Activated naive CD8-positive, alpha-beta T cell treated with anti-CD3 and anti-CD28 coated beads for 36 hours (primary cell): Measurements from ENCODE around the gene ATXN3L. TPM values are rescaled to one million over a fixed set of nuclear protein-coding genes. Genes with fewer than 3 reads are reported as not detected.

Experiments
- DNase-seq: peaks from one replicate; pipeline ENCODE4 v3.0.0; 2021
- H3K27ac Mint-ChIP-seq: one replicate; pipeline ENCODE4 v1.8.0; 2022; ENCODE audit warnings: mild to moderate bottlenecking, moderate library complexity, mixed read lengths
- H3K27me3 Mint-ChIP-seq: one replicate; pipeline ENCODE4 v1.8.0; 2022; ENCODE audit warnings: mild to moderate bottlenecking, mixed read lengths
- H3K36me3 Mint-ChIP-seq: one replicate; pipeline ENCODE4 v1.8.0; 2021; ENCODE audit warnings: mild to moderate bottlenecking, mixed read lengths
- H3K4me1 Mint-ChIP-seq: one replicate; pipeline ENCODE4 v1.8.0; 2021; ENCODE audit warnings: mixed read lengths
- H3K4me3 Mint-ChIP-seq: one replicate; pipeline ENCODE4 v1.8.0; 2022; ENCODE audit warnings: mild to moderate bottlenecking, moderate library complexity, mixed read lengths
- H3K9me3 Mint-ChIP-seq: one replicate; pipeline ENCODE4 v1.8.0; 2022; ENCODE audit warnings: mixed read lengths
- total RNA-seq, 2 experiments: library from RNA; stranded (reverse); gene quantifications; one replicate each; pipeline ENCODE4 v1.2.3, GENCODE V29; 2021

The ATXN3L gene
- not detected for total RNA-seq

GRCh38 chrX:13319953-13320352 lies at the start of gene ATXN3L:
Gene ATXN3L (minus strand): TSS chrX:13320053. CDS start chrX:13319934, 119 bp downstream.
- Mint-ChIP-seq H3K4me1 (no peaks in the 10 kb centered on the region), H3K4me3 (no peak within 1 kb of the TSS), H3K36me3 (no peaks in the 10 kb centered on the region), H3K9me3 (no peaks in the 10 kb centered on the region), H3K27ac (no peak within 1 kb of the TSS), H3K27me3 (no peaks in the 10 kb centered on the region)
- DNase-seq, result no peak

- H3K36me3 Mint-ChIP-seq, result no peaks in the 10 kb centered on the region
- DNase-seq, result no peak
- no peak overlapping the region for H3K4me3 Mint-ChIP-seq
- H3K9me3 Mint-ChIP-seq, result no peaks in the 10 kb centered on the region
- H3K4me1 Mint-ChIP-seq, result peaks cover 5% of the 10 kb centered on the region
- no peak overlapping the region for H3K27ac Mint-ChIP-seq
- no peaks in the 10 kb centered on the region for H3K27me3 Mint-ChIP-seq
Observed at GRCh38 chrX:13369256-13370030, 49.6 kb upstream of the ATXN3L start.

- Mint-ChIP-seq H3K9me3 (no peaks in the 10 kb centered on the region), H3K4me1 (peaks cover 4% of the 10 kb centered on the region), H3K36me3 (no peaks in the 10 kb centered on the region), H3K27ac (no peak overlapping the region), H3K27me3 (no peaks in the 10 kb centered on the region), H3K4me3 (no peak overlapping the region)
- no peak for DNase-seq
Observed at GRCh38 chrX:13367950-13368349, 48.1 kb upstream of the ATXN3L start.

GRCh38 chrX:13366698-13367097 lies 46.8 kb upstream of the ATXN3L start:
- H3K4me1 Mint-ChIP-seq, result peaks cover 4% of the 10 kb centered on the region
- no peak overlapping the region for H3K27ac Mint-ChIP-seq
- no peaks in the 10 kb centered on the region for H3K9me3 Mint-ChIP-seq
- no peaks in the 10 kb centered on the region for H3K36me3 Mint-ChIP-seq
- no peak for DNase-seq
- no peaks in the 10 kb centered on the region for H3K27me3 Mint-ChIP-seq
- no peak overlapping the region for H3K4me3 Mint-ChIP-seq

- no peak overlapping the region for H3K27ac Mint-ChIP-seq
- DNase-seq, result no peak
- H3K27me3 Mint-ChIP-seq, result no peaks in the 10 kb centered on the region
- no peaks in the 10 kb centered on the region for H3K9me3 Mint-ChIP-seq
- peaks cover 4% of the 10 kb centered on the region for H3K4me1 Mint-ChIP-seq
- H3K4me3 Mint-ChIP-seq, result no peak overlapping the region
- no peaks in the 10 kb centered on the region for H3K36me3 Mint-ChIP-seq
Observed at GRCh38 chrX:13365161-13365560, 45.3 kb upstream of the ATXN3L start.

- Mint-ChIP-seq H3K4me3 (no peak overlapping the region), H3K4me1 (peaks cover 4% of the 10 kb centered on the region)
Observed at GRCh38 chrX:13364230-13364857, 44.5 kb upstream of the ATXN3L start.

DNA sequence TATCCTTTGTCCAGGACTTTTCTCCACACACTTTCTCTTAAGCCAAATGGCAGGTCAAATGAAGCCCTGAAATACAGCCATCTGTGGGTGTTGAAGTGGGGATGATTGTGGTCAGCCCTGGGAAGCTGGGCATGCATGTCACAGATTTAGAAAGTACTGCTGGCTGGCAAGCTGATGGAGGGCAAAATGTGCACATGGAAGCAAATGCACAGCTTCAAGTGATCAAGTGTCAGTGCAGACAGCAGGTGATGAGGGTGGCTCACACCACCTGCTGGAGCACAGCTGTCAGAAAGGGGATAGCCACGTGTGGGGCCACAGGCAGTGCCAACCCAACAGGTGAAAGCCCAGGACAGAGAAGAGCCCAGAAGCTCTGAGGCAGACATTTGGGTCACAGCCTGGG lies 40.3 kb upstream of the ATXN3L start:
- DNase-seq, result no peak
- no peaks in the 10 kb centered on the region for H3K36me3 Mint-ChIP-seq
- H3K27me3 Mint-ChIP-seq, result no peaks in the 10 kb centered on the region
- no peaks in the 10 kb centered on the region for H3K9me3 Mint-ChIP-seq
- H3K27ac Mint-ChIP-seq, result no peak overlapping the region
- no peaks in the 10 kb centered on the region for H3K4me1 Mint-ChIP-seq
- no peak overlapping the region for H3K4me3 Mint-ChIP-seq

More at GRCh38 chrX:13364230-13364857, 44.5 kb upstream of the ATXN3L start:
- Mint-ChIP-seq H3K36me3 (no peaks in the 10 kb centered on the region), H3K27ac (no peak overlapping the region), H3K9me3 (no peaks in the 10 kb centered on the region), H3K27me3 (no peaks in the 10 kb centered on the region)
- no peak for DNase-seq

DNA sequence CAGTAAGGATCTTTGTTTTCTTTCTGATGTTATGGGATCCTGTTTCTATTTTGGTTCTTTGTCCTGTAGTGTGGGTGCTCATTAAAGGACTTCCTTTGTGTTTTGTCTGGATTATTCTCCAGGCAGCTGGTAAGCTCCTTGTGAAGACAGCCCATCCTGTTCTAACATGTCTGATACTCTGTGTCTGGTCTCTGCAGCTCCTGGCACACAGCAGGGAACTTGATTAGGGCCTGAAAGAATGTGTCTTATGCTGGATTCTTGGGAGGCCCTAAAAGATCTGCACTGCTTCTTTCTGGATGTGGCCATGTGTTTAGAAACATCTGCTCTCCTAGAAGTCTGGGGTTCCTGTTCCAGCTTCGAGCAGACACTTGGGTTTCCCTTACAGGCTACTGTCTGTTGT lies 38.1 kb upstream of the ATXN3L start:
- no peak overlapping the region for H3K4me3 Mint-ChIP-seq
- no peaks in the 10 kb centered on the region for H3K36me3 Mint-ChIP-seq
- no peak overlapping the region for H3K27ac Mint-ChIP-seq
- H3K27me3 Mint-ChIP-seq, result no peaks in the 10 kb centered on the region
- no peaks in the 10 kb centered on the region for H3K4me1 Mint-ChIP-seq
- DNase-seq, result no peak
- no peaks in the 10 kb centered on the region for H3K9me3 Mint-ChIP-seq

- no peaks in the 10 kb centered on the region for H3K9me3 Mint-ChIP-seq
- H3K4me1 Mint-ChIP-seq, result no peaks in the 10 kb centered on the region
- H3K27ac Mint-ChIP-seq, result no peak overlapping the region
- H3K4me3 Mint-ChIP-seq, result no peak overlapping the region
- no peaks in the 10 kb centered on the region for H3K36me3 Mint-ChIP-seq
- no peaks in the 10 kb centered on the region for H3K27me3 Mint-ChIP-seq
- DNase-seq, result no peak
Observed at GRCh38 chrX:13346646-13347045, 26.8 kb upstream of the ATXN3L start.

DNA sequence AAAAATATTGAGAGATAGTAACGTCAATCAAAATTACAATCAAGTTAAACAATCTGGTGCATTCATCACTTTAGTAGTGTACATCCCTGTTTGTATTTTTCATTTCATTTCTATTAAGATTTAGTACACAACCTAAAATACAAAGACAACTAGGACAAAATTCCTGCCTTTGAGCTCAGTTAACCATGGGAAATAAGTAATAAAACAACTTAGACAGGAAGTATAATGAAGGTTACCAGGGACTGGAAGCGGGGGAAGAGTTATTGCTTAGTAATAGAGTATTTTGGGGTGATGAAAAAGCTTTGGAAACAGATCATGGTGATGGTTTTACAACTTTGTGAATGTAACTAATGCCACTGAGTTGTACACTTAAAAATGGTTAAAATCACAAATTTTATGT lies 25.6 kb upstream of the ATXN3L start:
- DNase-seq, result no peak
- Mint-ChIP-seq H3K27me3 (no peaks in the 10 kb centered on the region), H3K9me3 (no peaks in the 10 kb centered on the region), H3K27ac (no peak overlapping the region), H3K4me1 (no peaks in the 10 kb centered on the region), H3K4me3 (no peak overlapping the region), H3K36me3 (no peaks in the 10 kb centered on the region)

- Mint-ChIP-seq H3K27me3 (no peaks in the 10 kb centered on the region), H3K27ac (no peak overlapping the region), H3K9me3 (no peaks in the 10 kb centered on the region), H3K4me3 (no peak overlapping the region), H3K4me1 (no peaks in the 10 kb centered on the region), H3K36me3 (no peaks in the 10 kb centered on the region)
- DNase-seq, result no peak
Observed at GRCh38 chrX:13345037-13345436, 25.2 kb upstream of the ATXN3L start.

DNA sequence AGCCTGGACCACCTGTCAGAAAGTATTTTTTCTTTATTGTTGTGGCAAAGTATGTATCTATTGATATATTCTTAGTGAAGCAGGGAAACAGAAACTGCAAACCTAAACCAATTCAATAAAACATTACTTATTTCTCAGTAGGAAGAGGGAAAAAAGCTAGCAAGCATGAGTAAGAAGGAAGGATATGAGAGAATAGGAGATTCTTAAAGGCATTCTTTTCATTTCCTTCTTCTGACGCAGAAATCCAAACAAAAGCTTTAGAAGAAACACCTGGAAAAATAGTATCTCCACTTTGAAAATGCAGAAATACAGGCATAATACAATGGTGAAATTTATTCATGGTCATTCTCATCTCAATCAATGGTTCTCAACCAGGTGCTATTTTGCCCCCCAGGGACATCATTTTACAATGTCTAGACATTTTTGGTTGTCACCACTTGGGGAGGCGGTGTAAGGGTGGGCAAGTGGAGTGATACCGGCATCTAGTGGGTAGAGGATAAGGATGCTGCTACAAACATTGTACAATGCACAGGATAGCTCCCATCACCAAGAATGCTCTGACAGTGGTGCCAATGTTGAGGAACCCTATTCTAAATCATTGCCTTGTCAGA lies 21.7 kb upstream of the ATXN3L start:
- Mint-ChIP-seq H3K9me3 (no peaks in the 10 kb centered on the region), H3K4me3 (no peak overlapping the region), H3K4me1 (no peaks in the 10 kb centered on the region), H3K36me3 (no peaks in the 10 kb centered on the region), H3K27ac (no peak overlapping the region), H3K27me3 (no peaks in the 10 kb centered on the region)
- DNase-seq, result no peak

GRCh38 chrX:13340182-13340791 lies 20.4 kb upstream of the ATXN3L start:
- Mint-ChIP-seq H3K27ac (no peak overlapping the region), H3K9me3 (no peaks in the 10 kb centered on the region)

DNA sequence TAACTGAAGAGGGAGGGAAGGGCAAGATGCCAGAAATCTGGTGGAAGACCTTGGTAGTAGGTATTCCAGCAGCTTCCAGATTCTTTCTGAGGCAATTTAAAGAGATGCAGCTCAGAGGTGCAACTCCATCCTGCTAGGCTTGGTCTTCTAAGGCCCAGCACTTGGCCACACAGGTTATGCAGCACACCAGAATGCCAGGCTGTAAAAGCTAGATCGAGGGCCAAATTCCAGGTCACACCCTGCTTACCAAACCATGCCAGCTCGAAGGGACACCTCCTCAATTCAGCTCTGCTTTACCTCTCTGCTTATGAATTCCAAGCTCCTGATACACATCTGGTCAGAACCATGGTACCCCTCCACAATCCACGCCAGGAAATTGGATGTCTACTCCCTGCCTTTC lies 19.8 kb upstream of the ATXN3L start:
- Mint-ChIP-seq H3K4me1 (no peaks in the 10 kb centered on the region), H3K4me3 (no peak overlapping the region), H3K9me3 (no peaks in the 10 kb centered on the region), H3K27ac (no peak overlapping the region), H3K36me3 (no peaks in the 10 kb centered on the region), H3K27me3 (no peaks in the 10 kb centered on the region)
- no peak for DNase-seq

More at GRCh38 chrX:13340182-13340791, 20.4 kb upstream of the ATXN3L start:
- H3K36me3 Mint-ChIP-seq, result no peaks in the 10 kb centered on the region
- no peak for DNase-seq
- H3K4me3 Mint-ChIP-seq, result no peak overlapping the region
- H3K27me3 Mint-ChIP-seq, result no peaks in the 10 kb centered on the region
- H3K4me1 Mint-ChIP-seq, result no peaks in the 10 kb centered on the region

DNA sequence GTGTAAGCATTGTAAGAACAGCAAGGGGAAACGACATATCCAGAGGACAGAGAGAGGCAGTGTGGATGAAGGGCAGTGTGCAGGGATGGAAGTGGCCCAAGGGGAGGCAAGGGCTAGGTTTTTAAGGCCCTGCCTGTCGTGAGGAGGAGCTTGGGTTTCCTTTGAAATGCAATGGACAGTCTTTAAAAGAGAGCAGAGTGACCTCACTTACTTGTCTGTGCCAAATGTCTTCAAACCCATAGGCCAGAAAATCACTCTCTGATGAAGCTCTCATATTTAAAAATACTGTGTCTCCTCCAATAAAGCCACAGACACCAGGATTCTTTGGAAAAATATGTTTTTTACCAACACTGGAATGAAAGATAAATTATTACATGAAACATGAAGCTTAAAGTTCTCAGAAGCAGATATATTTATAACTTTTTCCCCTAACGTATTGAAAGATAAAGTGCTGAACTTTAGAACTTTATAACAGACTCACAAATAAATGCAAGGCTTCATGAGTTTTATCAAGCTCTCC lies 19.2 kb upstream of the ATXN3L start:
- Mint-ChIP-seq H3K4me1 (no peaks in the 10 kb centered on the region), H3K36me3 (no peaks in the 10 kb centered on the region), H3K9me3 (no peaks in the 10 kb centered on the region), H3K27me3 (no peaks in the 10 kb centered on the region), H3K4me3 (no peak overlapping the region), H3K27ac (no peak overlapping the region)
- DNase-seq, result no peak
